DOHH2 (cell line): ENCODE results near the gene SLC7A14.

Experiments
- EZH2phosphoT487 ChIP-seq: fragments of 200-600 bp; sonication (generic); IDR thresholded peaks from 2 replicates; pipeline ENCODE4 v1.6.1; 2017; ENCODE audit warnings: borderline replicate concordance, mild to moderate bottlenecking, antibody characterized with exemption, low read length, moderate library complexity, mixed read lengths
- TF ChIP-seq, protein P1 (sequence below): fragments of 200-600 bp; sonication (generic); IDR thresholded peaks from one replicate; pipeline ENCODE4 v1.5.1; 2014; ENCODE audit warnings: antibody characterized with exemption, mild to moderate bottlenecking, low read depth, low read length; ENCODE audit not compliant: poor library complexity, severe bottlenecking

- TF ChIP-seq, protein P1, sequence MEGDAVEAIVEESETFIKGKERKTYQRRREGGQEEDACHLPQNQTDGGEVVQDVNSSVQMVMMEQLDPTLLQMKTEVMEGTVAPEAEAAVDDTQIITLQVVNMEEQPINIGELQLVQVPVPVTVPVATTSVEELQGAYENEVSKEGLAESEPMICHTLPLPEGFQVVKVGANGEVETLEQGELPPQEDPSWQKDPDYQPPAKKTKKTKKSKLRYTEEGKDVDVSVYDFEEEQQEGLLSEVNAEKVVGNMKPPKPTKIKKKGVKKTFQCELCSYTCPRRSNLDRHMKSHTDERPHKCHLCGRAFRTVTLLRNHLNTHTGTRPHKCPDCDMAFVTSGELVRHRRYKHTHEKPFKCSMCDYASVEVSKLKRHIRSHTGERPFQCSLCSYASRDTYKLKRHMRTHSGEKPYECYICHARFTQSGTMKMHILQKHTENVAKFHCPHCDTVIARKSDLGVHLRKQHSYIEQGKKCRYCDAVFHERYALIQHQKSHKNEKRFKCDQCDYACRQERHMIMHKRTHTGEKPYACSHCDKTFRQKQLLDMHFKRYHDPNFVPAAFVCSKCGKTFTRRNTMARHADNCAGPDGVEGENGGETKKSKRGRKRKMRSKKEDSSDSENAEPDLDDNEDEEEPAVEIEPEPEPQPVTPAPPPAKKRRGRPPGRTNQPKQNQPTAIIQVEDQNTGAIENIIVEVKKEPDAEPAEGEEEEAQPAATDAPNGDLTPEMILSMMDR = no peak
- no peak for TF ChIP-seq EZH2phosphoT487
These were observed 27.4 kb downstream of the SLC7A14 start for GRCh38 chr3:170558427-170558826.
